K562 (cell line): Measurements from ENCODE around the gene ECE2. TPM values are rescaled to one million over a fixed set of nuclear protein-coding genes. Genes with fewer than 3 reads are reported as not detected.

Experiments
- ARID1B ChIP-seq: fragments of 450-650 bp; IDR thresholded peaks from 2 replicates; pipeline ENCODE4 v1.6.1; 2016; ENCODE audit warnings: antibody characterized with exemption, mild to moderate bottlenecking, inconsistent platforms
- BRD4 ChIP-seq: fragments of 200-600 bp; sonication (generic); IDR thresholded peaks from 2 replicates; pipeline ENCODE4 v1.6.1; 2017; ENCODE audit warnings: inconsistent platforms
- CREB3L1 ChIP-seq: fragments of 450-650 bp; IDR thresholded peaks from 2 replicates; pipeline ENCODE4 v1.6.1; 2014; ENCODE audit warnings: low read depth, mild to moderate bottlenecking, moderate library complexity, borderline replicate concordance
- CTBP1 ChIP-seq: fragments of 450-650 bp; IDR thresholded peaks from 2 replicates; pipeline ENCODE4 v1.6.1; 2016; ENCODE audit warnings: borderline replicate concordance
- FOXJ2 ChIP-seq: fragments of 200-800 bp; sonication (Bioruptor generic); IDR thresholded peaks from 2 replicates; pipeline ENCODE4 v1.6.1; 2016; ENCODE audit warnings: missing genetic modification characterization, missing compliant biosample characterization
- KAT7 ChIP-seq: sonication (generic); formaldehyde crosslinking; IDR thresholded peaks from 2 replicates; pipeline ENCODE4 v1.8.0; 2022; ENCODE audit warnings: missing genetic modification reagents, mild to moderate bottlenecking, borderline replicate concordance
- KAT8 ChIP-seq: fragments of 450-650 bp; IDR thresholded peaks from 2 replicates; pipeline ENCODE4 v1.6.1; 2016; ENCODE audit warnings: low read depth, mild to moderate bottlenecking
- KLF13 ChIP-seq: fragments of 450-650 bp; IDR thresholded peaks from 2 replicates; pipeline ENCODE4 v1.6.1; 2016; ENCODE audit warnings: missing genetic modification characterization, low read depth, mild to moderate bottlenecking, missing compliant biosample characterization, moderate library complexity, borderline replicate concordance
- NFYB ChIP-seq: IDR thresholded peaks from 2 replicates; pipeline ENCODE4 v1.6.1; 2011; ENCODE audit warnings: mild to moderate bottlenecking, moderate library complexity; ENCODE audit not compliant: insufficient read length; ENCODE audit errors: extremely low read depth
- POLR2A ChIP-seq: fragments of 450-650 bp; conservative IDR thresholded peaks from 2 replicates; pipeline ENCODE4 v1.6.1; 2016
- SNIP1 ChIP-seq: fragments of 450-650 bp; IDR thresholded peaks from 2 replicates; pipeline ENCODE4 v1.7.1; 2017; ENCODE audit warnings: low read depth, mild to moderate bottlenecking
- ZNF316 ChIP-seq: fragments of 450-650 bp; IDR thresholded peaks from 2 replicates; pipeline ENCODE4 v1.6.1; 2016
- ZNF785 ChIP-seq: fragments of 250-450 bp; sonication (Bioruptor Pico); IDR thresholded peaks from 2 replicates; pipeline ENCODE4 v1.4.0; 2020; ENCODE audit warnings: mild to moderate bottlenecking
- ZNF79 ChIP-seq: fragments of 250-450 bp; sonication (Bioruptor Pico); IDR thresholded peaks from 2 replicates; pipeline ENCODE4 v1.4.0; 2020; ENCODE audit warnings: low read depth, mild to moderate bottlenecking, moderate library complexity
- polyA plus RNA-seq, 8 experiments: library from polyadenylated mRNA; depleted of rRNA in 4 of 8; stranded (reverse) in 5 of 8; unstranded in 3 of 8; fragments of >200 nt; fragmentation: Nextera tagmentation in 2 of 8; fragmentation: Illumina TruSeq in 1 of 8; extraction: Ambion mirVana in 2 of 8; extraction: Trizol in 1 of 8; gene quantifications; 2 replicates each; pipeline versions ENCODE4 v1.2.1 to v1.2.3, GENCODE V29; 2011 to 2014; ENCODE audit warnings: inconsistent platforms in 1 of 8, missing spikeins in 1 of 8
- total RNA-seq, 7 experiments: library from RNA; depleted of rRNA in 6 of 7; stranded (reverse); fragments of >200 nt in 6 of 7; fragmentation: Illumina TruSeq in 2 of 7; extraction: Trizol in 2 of 7; gene quantifications; 2 replicates each; pipeline versions ENCODE4 v1.2.1 to v1.2.3, GENCODE V29; 2011 to 2021; ENCODE audit warnings: low replicate concordance in 1 of 7
- TF ChIP-seq, protein P1 (sequence below): fragments of 250-450 bp; sonication (Bioruptor Pico); IDR thresholded peaks from 2 replicates; pipeline ENCODE4 v1.9.0; 2021; ENCODE audit warnings: mild to moderate bottlenecking, inconsistent platforms
- TF ChIP-seq, protein P2 (sequence below): sonication (generic); formaldehyde crosslinking; IDR thresholded peaks from 2 replicates; pipeline ENCODE4 v1.8.1; 2023; ENCODE audit warnings: mild to moderate bottlenecking, missing genetic modification reagents
- TF ChIP-seq, protein P3 (sequence below), 2 experiments: fragments of 450-650 bp; IDR thresholded peaks; 2 replicates each; pipeline ENCODE4 v1.6.1; 2018; ENCODE audit warnings: mild to moderate bottlenecking in 2 of 2, low read depth in 1 of 2; ENCODE audit not compliant: partially characterized antibody in 2 of 2
- TF ChIP-seq, protein P4 (sequence below): fragments of 450-650 bp; IDR thresholded peaks from 2 replicates; pipeline ENCODE4 v1.7.1; 2018; ENCODE audit warnings: mild to moderate bottlenecking, low read depth; ENCODE audit not compliant: partially characterized antibody

The ECE2 gene
- total and polyA plus RNA-seq, 9 of the 15 experiments (the other 6 are each of a cell fraction or from before 2014, with no cell fraction given), result not detected

GRCh38 chr3:184333190-184333589 is 57.4 kb downstream of the ECE2 start (continued):
- TF ChIP-seq, protein P1, sequence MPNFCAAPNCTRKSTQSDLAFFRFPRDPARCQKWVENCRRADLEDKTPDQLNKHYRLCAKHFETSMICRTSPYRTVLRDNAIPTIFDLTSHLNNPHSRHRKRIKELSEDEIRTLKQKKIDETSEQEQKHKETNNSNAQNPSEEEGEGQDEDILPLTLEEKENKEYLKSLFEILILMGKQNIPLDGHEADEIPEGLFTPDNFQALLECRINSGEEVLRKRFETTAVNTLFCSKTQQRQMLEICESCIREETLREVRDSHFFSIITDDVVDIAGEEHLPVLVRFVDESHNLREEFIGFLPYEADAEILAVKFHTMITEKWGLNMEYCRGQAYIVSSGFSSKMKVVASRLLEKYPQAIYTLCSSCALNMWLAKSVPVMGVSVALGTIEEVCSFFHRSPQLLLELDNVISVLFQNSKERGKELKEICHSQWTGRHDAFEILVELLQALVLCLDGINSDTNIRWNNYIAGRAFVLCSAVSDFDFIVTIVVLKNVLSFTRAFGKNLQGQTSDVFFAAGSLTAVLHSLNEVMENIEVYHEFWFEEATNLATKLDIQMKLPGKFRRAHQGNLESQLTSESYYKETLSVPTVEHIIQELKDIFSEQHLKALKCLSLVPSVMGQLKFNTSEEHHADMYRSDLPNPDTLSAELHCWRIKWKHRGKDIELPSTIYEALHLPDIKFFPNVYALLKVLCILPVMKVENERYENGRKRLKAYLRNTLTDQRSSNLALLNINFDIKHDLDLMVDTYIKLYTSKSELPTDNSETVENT, result no peak
- TF ChIP-seq, protein P2, sequence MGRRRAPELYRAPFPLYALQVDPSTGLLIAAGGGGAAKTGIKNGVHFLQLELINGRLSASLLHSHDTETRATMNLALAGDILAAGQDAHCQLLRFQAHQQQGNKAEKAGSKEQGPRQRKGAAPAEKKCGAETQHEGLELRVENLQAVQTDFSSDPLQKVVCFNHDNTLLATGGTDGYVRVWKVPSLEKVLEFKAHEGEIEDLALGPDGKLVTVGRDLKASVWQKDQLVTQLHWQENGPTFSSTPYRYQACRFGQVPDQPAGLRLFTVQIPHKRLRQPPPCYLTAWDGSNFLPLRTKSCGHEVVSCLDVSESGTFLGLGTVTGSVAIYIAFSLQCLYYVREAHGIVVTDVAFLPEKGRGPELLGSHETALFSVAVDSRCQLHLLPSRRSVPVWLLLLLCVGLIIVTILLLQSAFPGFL, result no peak
- TF ChIP-seq CREB3L1 (no peak), ZNF79 (CRISPR knock-in tag) (no peak), FOXJ2 (tag) (no peak), NFYB (no peak), POLR2A (0 out of 2 replicates have a peak, but pooled peaks have one; percentile 5), ZNF316 (no peak), KAT7 (CRISPR knock-in tag) (no peak), SNIP1 (no peak), ARID1B (peak; percentile 69; the same call in 1 of the 2 replicates), KLF13 (tag) (no peak), KAT8 (no peak), BRD4 (no peak), ZNF785 (CRISPR knock-in tag) (no peak), CTBP1 (peak; percentile 45; the same call in 1 of the 2 replicates)
- TF ChIP-seq, protein P3, sequence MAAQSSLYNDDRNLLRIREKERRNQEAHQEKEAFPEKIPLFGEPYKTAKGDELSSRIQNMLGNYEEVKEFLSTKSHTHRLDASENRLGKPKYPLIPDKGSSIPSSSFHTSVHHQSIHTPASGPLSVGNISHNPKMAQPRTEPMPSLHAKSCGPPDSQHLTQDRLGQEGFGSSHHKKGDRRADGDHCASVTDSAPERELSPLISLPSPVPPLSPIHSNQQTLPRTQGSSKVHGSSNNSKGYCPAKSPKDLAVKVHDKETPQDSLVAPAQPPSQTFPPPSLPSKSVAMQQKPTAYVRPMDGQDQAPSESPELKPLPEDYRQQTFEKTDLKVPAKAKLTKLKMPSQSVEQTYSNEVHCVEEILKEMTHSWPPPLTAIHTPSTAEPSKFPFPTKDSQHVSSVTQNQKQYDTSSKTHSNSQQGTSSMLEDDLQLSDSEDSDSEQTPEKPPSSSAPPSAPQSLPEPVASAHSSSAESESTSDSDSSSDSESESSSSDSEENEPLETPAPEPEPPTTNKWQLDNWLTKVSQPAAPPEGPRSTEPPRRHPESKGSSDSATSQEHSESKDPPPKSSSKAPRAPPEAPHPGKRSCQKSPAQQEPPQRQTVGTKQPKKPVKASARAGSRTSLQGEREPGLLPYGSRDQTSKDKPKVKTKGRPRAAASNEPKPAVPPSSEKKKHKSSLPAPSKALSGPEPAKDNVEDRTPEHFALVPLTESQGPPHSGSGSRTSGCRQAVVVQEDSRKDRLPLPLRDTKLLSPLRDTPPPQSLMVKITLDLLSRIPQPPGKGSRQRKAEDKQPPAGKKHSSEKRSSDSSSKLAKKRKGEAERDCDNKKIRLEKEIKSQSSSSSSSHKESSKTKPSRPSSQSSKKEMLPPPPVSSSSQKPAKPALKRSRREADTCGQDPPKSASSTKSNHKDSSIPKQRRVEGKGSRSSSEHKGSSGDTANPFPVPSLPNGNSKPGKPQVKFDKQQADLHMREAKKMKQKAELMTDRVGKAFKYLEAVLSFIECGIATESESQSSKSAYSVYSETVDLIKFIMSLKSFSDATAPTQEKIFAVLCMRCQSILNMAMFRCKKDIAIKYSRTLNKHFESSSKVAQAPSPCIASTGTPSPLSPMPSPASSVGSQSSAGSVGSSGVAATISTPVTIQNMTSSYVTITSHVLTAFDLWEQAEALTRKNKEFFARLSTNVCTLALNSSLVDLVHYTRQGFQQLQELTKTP (IDR thresholded peaks at IDR 0.05; ENCODE audit: low read depth in 1 of 2, partially characterized antibody in 2 of 2), result no peak
- TF ChIP-seq, protein P4, sequence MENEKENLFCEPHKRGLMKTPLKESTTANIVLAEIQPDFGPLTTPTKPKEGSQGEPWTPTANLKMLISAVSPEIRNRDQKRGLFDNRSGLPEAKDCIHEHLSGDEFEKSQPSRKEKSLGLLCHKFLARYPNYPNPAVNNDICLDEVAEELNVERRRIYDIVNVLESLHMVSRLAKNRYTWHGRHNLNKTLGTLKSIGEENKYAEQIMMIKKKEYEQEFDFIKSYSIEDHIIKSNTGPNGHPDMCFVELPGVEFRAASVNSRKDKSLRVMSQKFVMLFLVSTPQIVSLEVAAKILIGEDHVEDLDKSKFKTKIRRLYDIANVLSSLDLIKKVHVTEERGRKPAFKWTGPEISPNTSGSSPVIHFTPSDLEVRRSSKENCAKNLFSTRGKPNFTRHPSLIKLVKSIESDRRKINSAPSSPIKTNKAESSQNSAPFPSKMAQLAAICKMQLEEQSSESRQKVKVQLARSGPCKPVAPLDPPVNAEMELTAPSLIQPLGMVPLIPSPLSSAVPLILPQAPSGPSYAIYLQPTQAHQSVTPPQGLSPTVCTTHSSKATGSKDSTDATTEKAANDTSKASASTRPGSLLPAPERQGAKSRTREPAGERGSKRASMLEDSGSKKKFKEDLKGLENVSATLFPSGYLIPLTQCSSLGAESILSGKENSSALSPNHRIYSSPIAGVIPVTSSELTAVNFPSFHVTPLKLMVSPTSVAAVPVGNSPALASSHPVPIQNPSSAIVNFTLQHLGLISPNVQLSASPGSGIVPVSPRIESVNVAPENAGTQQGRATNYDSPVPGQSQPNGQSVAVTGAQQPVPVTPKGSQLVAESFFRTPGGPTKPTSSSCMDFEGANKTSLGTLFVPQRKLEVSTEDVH, result no peak
